HEK293 (cell line): Measurements from ENCODE around the gene CDH7.

Experiments
- SP7 ChIP-seq: fragments of 450-650 bp; formaldehyde crosslinking; IDR thresholded peaks from 2 replicates; pipeline ENCODE4 v1.5.1; 2016; ENCODE audit warnings: missing biosample characterization, missing genetic modification characterization
- ZNF311 ChIP-seq: fragments of 450-650 bp; formaldehyde crosslinking; IDR thresholded peaks from 2 replicates; pipeline ENCODE4 v1.5.1; 2017; ENCODE audit warnings: missing biosample characterization, missing genetic modification characterization, borderline replicate concordance
- ZSCAN18 ChIP-seq: fragments of 450-650 bp; formaldehyde crosslinking; IDR thresholded peaks from 2 replicates; pipeline ENCODE4 v1.5.1; 2016; ENCODE audit warnings: missing biosample characterization, missing genetic modification characterization
- TF ChIP-seq, protein P1 (sequence below): fragments of 450-650 bp; formaldehyde crosslinking; IDR thresholded peaks from 2 replicates; pipeline ENCODE4 v1.5.1; 2016; ENCODE audit warnings: missing biosample characterization, missing genetic modification characterization
- TF ChIP-seq, protein P2 (sequence below): fragments of 450-650 bp; formaldehyde crosslinking; IDR thresholded peaks from 2 replicates; pipeline ENCODE4 v1.5.1; 2016; ENCODE audit warnings: missing biosample characterization, missing genetic modification characterization
- TF ChIP-seq, protein P3 (sequence below): fragments of 450-650 bp; formaldehyde crosslinking; IDR thresholded peaks from 2 replicates; pipeline ENCODE4 v1.5.1; 2017; ENCODE audit warnings: missing biosample characterization, missing genetic modification characterization

- TF ChIP-seq, protein P1, sequence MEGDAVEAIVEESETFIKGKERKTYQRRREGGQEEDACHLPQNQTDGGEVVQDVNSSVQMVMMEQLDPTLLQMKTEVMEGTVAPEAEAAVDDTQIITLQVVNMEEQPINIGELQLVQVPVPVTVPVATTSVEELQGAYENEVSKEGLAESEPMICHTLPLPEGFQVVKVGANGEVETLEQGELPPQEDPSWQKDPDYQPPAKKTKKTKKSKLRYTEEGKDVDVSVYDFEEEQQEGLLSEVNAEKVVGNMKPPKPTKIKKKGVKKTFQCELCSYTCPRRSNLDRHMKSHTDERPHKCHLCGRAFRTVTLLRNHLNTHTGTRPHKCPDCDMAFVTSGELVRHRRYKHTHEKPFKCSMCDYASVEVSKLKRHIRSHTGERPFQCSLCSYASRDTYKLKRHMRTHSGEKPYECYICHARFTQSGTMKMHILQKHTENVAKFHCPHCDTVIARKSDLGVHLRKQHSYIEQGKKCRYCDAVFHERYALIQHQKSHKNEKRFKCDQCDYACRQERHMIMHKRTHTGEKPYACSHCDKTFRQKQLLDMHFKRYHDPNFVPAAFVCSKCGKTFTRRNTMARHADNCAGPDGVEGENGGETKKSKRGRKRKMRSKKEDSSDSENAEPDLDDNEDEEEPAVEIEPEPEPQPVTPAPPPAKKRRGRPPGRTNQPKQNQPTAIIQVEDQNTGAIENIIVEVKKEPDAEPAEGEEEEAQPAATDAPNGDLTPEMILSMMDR (tag by site-specific recombination), result no peak
- TF ChIP-seq ZNF311, result no peak
- TF ChIP-seq, protein P2, sequence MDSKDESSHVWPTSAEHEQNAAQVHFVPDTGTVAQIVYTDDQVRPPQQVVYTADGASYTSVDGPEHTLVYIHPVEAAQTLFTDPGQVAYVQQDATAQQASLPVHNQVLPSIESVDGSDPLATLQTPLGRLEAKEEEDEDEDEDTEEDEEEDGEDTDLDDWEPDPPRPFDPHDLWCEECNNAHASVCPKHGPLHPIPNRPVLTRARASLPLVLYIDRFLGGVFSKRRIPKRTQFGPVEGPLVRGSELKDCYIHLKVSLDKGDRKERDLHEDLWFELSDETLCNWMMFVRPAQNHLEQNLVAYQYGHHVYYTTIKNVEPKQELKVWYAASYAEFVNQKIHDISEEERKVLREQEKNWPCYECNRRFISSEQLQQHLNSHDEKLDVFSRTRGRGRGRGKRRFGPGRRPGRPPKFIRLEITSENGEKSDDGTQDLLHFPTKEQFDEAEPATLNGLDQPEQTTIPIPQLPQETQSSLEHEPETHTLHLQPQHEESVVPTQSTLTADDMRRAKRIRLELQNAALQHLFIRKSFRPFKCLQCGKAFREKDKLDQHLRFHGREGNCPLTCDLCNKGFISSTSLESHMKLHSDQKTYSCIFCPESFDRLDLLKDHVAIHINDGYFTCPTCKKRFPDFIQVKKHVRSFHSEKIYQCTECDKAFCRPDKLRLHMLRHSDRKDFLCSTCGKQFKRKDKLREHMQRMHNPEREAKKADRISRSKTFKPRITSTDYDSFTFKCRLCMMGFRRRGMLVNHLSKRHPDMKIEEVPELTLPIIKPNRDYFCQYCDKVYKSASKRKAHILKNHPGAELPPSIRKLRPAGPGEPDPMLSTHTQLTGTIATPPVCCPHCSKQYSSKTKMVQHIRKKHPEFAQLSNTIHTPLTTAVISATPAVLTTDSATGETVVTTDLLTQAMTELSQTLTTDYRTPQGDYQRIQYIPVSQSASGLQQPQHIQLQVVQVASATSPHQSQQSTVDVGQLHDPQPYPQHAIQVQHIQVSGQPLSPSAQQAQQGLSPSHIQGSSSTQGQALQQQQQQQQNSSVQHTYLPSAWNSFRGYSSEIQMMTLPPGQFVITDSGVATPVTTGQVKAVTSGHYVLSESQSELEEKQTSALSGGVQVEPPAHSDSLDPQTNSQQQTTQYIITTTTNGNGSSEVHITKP (tag by site-specific recombination), result no peak
- no peak for TF ChIP-seq SP7 (tag by site-specific recombination)
- TF ChIP-seq, protein P3, sequence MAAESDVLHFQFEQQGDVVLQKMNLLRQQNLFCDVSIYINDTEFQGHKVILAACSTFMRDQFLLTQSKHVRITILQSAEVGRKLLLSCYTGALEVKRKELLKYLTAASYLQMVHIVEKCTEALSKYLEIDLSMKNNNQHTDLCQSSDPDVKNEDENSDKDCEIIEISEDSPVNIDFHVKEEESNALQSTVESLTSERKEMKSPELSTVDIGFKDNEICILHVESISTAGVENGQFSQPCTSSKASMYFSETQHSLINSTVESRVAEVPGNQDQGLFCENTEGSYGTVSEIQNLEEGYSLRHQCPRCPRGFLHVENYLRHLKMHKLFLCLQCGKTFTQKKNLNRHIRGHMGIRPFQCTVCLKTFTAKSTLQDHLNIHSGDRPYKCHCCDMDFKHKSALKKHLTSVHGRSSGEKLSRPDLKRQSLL, result no peak
- no peak for TF ChIP-seq ZSCAN18 (tag by site-specific recombination)
These were observed 35.7 kb downstream of the CDH7 start for GRCh38 chr18:65786474-65786873.
